Stimulated activated CD4-positive, alpha-beta T cell treated with anti-CD3 and anti-CD28 coated beads, TNF-alpha, amount 100 ng/mL, for 1 hour (primary cell): Measurements from ENCODE around the gene KPNA5.
"Not testable (repeated sequence)": the region's sequence is repeated elsewhere in the genome, so short reads cannot be mapped to it uniquely, and the experiment has no call there.

Experiments
- DNase-seq, 3 donors: peaks; one replicate each; pipeline ENCODE4 v3.0.0-alpha.2; 2020; ENCODE audit warnings: low read depth in 3 of 3, low spot score in 1 of 3

KPNA5 gene

GRCh38 chr6:116680880-116681672, at the start of gene KPNA5:
Gene KPNA5, plus strand, starts transcription at chr6:116681211. Its CDS starts 124 bp downstream, at chr6:116681335.
- peak; percentile 78 to 82 (median 81) for DNase-seq

DNA sequence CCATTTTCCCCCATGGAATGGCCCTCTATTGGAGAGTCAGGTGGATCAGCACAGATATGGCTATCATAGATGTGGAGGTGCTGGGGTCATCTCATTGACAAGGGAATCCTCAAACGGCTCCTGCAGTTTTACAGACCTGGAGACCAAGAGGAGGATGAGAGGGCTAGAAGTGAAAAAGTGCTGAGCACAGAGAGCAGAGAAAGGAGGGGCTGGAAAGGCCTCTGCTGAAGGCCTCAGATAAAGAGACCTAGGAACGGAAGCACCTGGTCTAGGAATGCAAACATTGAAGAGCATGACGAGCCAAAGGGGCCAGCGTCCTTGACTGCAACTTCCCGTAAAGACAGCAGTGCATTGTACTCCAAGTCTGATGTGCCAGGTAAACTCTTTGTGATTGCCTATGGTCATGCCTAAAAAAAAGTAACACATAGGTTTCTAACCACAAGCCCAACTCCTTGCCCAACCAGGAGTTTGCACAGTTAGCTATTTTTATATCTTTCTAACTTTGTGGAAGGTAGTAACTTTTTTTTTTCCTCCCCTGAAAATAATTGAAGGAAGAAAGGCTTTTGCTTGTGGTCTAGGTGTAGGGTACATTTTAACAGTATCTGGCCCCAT, 49.5 kb upstream of the KPNA5 start:
- no peak for DNase-seq

DNA sequence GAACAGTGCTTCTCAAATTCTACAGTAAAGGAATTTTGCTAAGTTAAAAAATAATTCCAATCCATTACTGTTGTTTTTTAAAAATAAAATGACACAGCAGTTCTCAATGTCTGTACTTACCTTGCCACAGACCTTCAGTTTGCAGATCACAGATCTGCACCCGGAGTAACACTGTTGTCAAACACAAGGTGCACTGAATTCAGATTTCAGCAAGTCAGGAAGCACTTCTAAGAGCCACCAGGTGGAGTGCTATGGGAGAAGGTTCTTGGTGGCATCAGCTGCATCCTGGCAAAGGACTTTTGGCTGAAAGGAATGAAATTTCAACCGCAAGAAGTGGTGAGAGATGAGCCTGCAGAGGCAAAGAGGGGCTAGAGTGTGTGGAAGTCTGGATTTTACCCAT, 47.3 kb upstream of the KPNA5 start:
- DNase-seq: no peak

GRCh38 chr6:116648156-116648555, 32.9 kb upstream of the KPNA5 start:
- no peak for DNase-seq

DNA sequence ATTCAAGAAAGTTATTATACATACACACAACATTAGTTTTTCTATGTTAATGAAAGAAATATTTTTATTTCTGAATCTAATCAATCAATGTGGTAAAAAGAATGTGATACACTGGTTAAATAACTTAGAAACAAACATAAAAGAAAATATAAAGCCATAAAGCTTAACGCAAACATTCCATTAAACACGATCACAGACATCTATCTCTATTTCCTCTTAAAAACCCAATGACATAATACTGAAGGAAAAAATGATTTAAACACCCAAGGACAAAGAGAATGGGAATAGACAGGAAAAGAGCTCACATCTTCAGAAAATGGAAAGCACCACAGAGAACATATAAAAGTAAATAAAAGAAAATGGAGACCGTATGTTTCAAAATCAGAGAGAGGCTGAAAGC, 31.9 kb upstream of the KPNA5 start:
- no peak for DNase-seq

- DNase-seq: no peak
Measured at GRCh38 chr6:116651916-116652315, 29.1 kb upstream of the KPNA5 start.

DNA sequence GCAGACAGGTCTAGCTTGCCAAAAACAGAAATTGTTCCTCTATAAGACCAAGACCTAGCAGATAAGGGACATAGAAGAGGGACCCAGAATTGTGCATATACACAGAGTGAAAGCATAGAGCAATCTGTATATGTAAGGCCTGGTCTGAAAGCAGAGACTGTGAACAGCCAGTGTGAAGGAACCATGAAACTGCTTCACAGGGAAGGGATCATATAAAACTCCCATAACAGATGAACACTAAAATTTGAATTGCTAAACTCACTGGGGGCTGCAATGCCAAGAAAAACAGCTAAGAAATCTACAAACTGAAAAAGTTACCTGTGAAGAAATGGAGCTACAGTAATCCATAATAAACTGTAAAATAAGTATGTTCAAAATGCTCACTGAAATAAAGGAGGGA, 19.4 kb upstream of the KPNA5 start:
- DNase-seq: no peak

DNA sequence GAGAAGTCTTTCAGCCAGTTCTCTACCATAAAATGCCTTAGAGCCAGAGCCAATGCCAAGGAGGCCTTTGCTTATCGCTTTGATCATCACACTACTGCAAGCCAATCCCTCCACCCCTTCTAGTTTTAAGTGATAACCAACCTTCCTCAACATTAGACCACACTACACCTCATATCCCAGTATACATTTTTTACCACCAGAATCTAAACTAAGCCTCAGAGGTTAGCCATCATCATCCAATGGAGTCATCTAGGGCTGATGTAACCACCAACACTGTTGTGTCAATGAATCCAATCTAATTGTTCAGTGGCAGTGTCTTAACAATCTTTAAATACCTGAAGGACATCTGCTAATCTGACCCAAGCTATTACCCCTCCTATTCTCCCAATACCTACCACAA, 18.8 kb upstream of the KPNA5 start:
- DNase-seq: no peak

DNA sequence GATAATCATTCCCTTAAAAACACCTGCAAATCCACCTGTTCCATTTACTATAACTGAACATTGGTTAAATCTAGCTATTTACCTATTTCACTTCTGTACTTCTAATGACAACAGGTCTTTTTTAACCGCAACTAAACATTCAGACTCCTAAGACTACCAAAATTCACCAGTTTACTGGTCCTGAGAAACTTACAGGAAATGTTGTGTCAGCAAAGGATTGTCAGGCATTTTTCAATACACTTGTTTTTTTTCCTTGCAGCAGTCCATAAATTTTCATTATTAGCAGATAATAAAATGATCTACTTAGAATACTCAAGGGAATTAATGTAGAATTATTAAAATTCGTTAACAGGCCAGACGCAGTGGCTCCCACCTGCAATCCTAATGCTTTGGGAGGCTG, 17.7 kb upstream of the KPNA5 start:
- DNase-seq: no peak

- not testable (repeated sequence) for DNase-seq
Measured at GRCh38 chr6:116664169-116664568, 16.8 kb upstream of the KPNA5 start.

DNA sequence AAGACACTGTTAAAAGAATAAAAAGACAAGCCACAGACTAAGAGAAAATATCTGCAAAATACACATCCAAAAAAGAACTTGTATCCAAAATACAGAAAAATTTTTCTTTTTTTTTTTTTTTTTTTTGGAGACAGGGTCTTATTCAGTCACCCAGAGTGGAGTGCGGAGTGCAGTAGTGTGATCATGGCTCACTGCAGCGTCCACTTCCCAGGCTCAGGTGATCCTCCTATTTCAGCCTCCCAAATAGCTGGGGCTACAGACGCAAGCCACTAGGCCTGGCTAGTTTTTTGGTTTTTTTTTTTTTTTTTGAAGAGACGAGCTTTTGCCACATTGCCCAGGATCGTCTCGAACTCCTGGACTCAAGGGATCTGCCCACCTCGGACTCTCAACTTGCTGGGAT, 15.5 kb upstream of the KPNA5 start:
- no peak for DNase-seq

DNA sequence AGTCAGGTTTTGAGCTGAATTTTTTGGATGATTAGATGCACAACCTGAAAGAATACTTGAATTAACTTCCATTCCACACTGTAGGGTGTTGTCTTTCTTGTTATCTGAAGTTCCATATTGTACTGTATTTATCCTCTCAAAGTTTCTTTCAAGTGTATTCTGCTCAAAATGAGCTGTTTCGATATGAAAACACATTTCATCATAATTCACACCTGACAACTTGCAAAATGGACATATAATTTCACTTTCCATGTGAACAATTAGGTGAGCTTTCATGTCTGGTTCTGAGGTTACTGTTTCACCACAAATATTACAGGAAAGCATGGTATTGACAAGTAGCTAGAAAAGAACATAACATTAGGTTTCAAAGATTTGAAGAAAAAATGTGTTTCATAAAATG, 14.1 kb upstream of the KPNA5 start:
- DNase-seq: no peak

GRCh38 chr6:116667623-116668022, 13.4 kb upstream of the KPNA5 start:
- no peak for DNase-seq

GRCh38 chr6:116672306-116672705, 8.7 kb upstream of the KPNA5 start:
- DNase-seq: no peak

- DNase-seq: no peak
Measured at GRCh38 chr6:116676021-116676420, 5.0 kb upstream of the KPNA5 start.

DNA sequence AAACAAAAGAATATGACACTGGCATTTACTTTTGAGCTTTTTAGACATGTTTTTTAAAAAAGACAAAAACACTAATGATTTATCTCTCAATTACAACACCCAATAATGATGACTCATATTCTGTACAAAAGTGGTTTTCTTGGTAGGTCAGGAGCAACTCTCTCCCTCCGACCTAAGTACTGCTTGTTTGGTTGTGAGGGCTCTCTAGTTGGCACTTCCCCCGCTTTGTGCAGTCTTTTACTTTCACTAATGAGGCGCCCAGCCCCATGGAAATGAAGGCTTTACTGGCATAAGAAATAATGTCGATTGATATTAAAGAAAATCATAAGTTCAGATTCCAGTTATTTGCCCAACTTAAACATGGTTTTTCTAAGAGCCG, 1.3 kb downstream of the KPNA5 start:
- no peak for DNase-seq

GRCh38 chr6:116685437-116685993, 4.5 kb downstream of the KPNA5 start:
- DNase-seq: no peak

DNA sequence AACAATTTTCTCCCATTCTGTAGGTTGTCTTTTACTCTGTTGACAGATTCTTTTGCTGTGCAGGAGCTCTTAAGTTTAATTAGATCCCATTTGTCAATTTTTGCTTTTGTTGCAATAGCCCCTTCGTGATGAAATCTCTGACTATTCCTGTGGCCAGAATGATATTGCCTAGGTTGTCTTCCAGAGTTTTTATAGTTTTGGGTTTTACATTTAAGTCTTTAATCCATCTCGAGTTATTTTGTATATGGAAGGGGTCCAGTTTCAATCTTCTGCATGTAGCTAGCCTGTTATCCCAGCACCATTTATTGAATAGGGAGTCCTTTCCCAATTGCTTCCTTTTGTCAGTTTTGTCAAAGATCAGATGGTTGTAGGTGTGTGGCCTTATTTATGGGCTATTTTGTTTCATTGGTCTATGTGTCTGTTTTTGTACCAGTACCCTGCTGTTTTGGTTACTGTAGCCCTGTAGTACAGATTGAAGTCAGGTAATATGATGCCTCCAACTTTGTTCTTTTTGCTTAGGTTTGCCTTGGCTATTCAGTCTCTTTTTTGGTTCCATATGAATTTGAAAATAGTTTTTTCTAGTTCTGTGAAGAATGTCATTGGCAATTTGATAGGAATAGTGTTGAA, 5.6 kb downstream of the KPNA5 start:
- not testable (repeated sequence) for DNase-seq

GRCh38 chr6:116691154-116691553, 10.1 kb downstream of the KPNA5 start:
- no peak for DNase-seq

GRCh38 chr6:116692873-116693272, 11.9 kb downstream of the KPNA5 start:
- DNase-seq: not testable (repeated sequence)

DNA sequence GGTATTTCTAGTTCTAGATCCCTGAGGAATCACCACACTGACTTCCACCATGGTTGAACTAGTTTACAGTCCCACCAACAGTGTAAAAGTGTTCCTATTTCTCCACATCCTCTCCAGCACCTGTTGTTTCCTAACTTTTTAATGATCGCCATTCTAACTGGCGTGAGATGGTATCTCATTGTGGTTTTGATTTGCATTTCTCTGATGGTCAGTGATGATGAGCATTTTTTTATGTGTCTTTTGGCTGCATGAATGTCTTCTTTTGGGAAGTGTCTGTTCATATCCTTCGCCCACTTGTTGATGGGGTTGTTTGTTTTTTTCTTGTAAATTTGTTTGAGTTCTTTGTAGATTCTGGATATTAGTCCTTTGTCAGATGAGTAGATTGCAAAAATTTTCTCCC, 12.3 kb downstream of the KPNA5 start:
- DNase-seq: not testable (repeated sequence)

- DNase-seq: no peak
Measured at GRCh38 chr6:116695401-116695800, 14.4 kb downstream of the KPNA5 start.
